Endothelial cell of umbilical vein (primary cell): ENCODE measurements around the gene SP6. TPM values are rescaled to one million over a fixed set of nuclear protein-coding genes. Genes with fewer than 3 reads are reported as not detected.

Experiments used
- BruUV-seq: library from RNA; stranded (reverse); fragments of 400-500 nt; replicated peaks from 2 replicates; lab custom pipeline; 2021; lab: Mats Ljungman, UMichigan
- CTCF ChIA-PET: fragments of 300-600, 350-600 bp; sonication (Branson Sonifier 250); formaldehyde crosslinking; loops from one replicate; lab custom pipeline; 2021; ENCODE audit warnings: antibody characterized with exemption, inconsistent platforms; lab: Charles Lee
- POLR2A ChIA-PET: fragments of 300-600, 350-600 bp; sonication (Branson Sonifier 250); formaldehyde crosslinking; loops from one replicate; lab custom pipeline; 2021; ENCODE audit warnings: antibody characterized with exemption, inconsistent platforms; lab: Charles Lee
- DNase-seq: peaks from one replicate; pipeline ENCODE4 v3.0.0-alpha.2; 2011; ENCODE audit warnings: low read depth, low spot score
- FAIRE-seq: peaks from 2 replicates; lab custom pipeline; 2011; peaks lifted over from hg19 to GRCh38; lab: Jason Lieb, UNC
- H2AFZ ChIP-seq: 2 replicates; pipeline ENCODE4 v1.6.0; 2012; ENCODE audit warnings: low read depth, low read length, control low read depth, inconsistent platforms
- H3K27ac ChIP-seq: 2 replicates; pipeline ENCODE4 v1.5.1; 2011; ENCODE audit warnings: low read depth, mild to moderate bottlenecking, control low read depth, low read length, moderate library complexity; ENCODE audit not compliant: insufficient read depth
- H3K27me3 ChIP-seq, 2 experiments: 2 replicates each; pipeline versions ENCODE4 v1.6.0 to v1.6.1; 2011; ENCODE audit warnings: low read length in 2 of 2, mixed read lengths in 1 of 2; ENCODE audit not compliant: control insufficient read depth in 2 of 2, insufficient read depth in 2 of 2
- H3K36me3 ChIP-seq, 2 experiments: 2 replicates in 1 of 2; 3 replicates in 1 of 2; pipeline ENCODE4 v1.5.1; 2011; ENCODE audit warnings: low read length in 2 of 2, mild to moderate bottlenecking in 1 of 2, moderate library complexity in 1 of 2; ENCODE audit not compliant: control insufficient read depth in 2 of 2, insufficient read depth in 2 of 2; ENCODE audit errors: extremely low read depth in 1 of 2
- H3K4me1 ChIP-seq: 3 replicates; pipeline ENCODE4 v1.5.1; 2011; ENCODE audit warnings: mild to moderate bottlenecking, low read length; ENCODE audit not compliant: control insufficient read depth, insufficient read depth; ENCODE audit errors: extremely low read depth
- H3K4me2 ChIP-seq: 2 replicates; pipeline ENCODE4 v1.6.1; 2011; ENCODE audit warnings: low read length, control low read depth, mixed read lengths; ENCODE audit not compliant: insufficient read depth
- H3K4me3 ChIP-seq, 3 experiments: fragments of 200-600 bp in 1 of 3; sonication (generic), shearing (Covaris generic) in 1 of 3; replicated peaks in 1 of 3; 2 replicates each; pipeline ENCODE4 v1.5.1; 2011 to 2016; ENCODE audit warnings: control low read depth in 3 of 3, low read length in 3 of 3, mild to moderate bottlenecking in 2 of 3, inconsistent platforms in 1 of 3, low read depth in 1 of 3, moderate library complexity in 1 of 3; ENCODE audit not compliant: insufficient read depth in 1 of 3
- H3K79me2 ChIP-seq: 2 replicates; pipeline ENCODE4 v1.6.0; 2012; ENCODE audit warnings: low read length, inconsistent platforms; ENCODE audit not compliant: control insufficient read depth, insufficient read depth
- H3K9ac ChIP-seq: replicated peaks from 2 replicates; pipeline ENCODE3; 2011; ENCODE audit warnings: low read length, control low read depth; ENCODE audit not compliant: insufficient read depth; ENCODE audit errors: extremely low read depth
- H3K9me1 ChIP-seq: replicated peaks from 3 replicates; pipeline ENCODE4 v1.6.0; 2011; ENCODE audit warnings: mild to moderate bottlenecking, low read length; ENCODE audit not compliant: control insufficient read depth, insufficient read depth; ENCODE audit errors: extremely low read depth
- H3K9me3 ChIP-seq: replicated peaks from 2 replicates; pipeline ENCODE4 v1.5.1; 2012; ENCODE audit warnings: low read length, inconsistent platforms; ENCODE audit not compliant: control insufficient read depth, insufficient read depth
- H4K20me1 ChIP-seq: replicated peaks from 2 replicates; pipeline ENCODE3; 2011; ENCODE audit warnings: mild to moderate bottlenecking, low read length; ENCODE audit not compliant: control insufficient read depth, insufficient read depth; ENCODE audit errors: extremely low read depth
- FOS ChIP-seq: IDR thresholded peaks from 2 replicates; pipeline ENCODE4 v1.6.1; 2011; ENCODE audit warnings: mild to moderate bottlenecking, low read length, moderate library complexity, borderline replicate concordance; ENCODE audit not compliant: insufficient read depth
- JUN ChIP-seq: IDR thresholded peaks from 2 replicates; pipeline ENCODE4 v1.6.1; 2011; ENCODE audit warnings: borderline replicate concordance, low read depth; ENCODE audit not compliant: insufficient read length, insufficient read depth
- dilution Hi-C: fragments of 300-500 bp; cut with MboI; formaldehyde crosslinking; loops from one replicate; pipeline ENCODE4 v1.15.0; 2019; ENCODE audit warnings: low sequenced_read_pairs; ENCODE audit not compliant: extremely low pct_ligation_motif_present
- intact Hi-C: fragments of 100-400 bp; cut with micrococcal nuclease; formaldehyde crosslinking; loops from one replicate; pipeline ENCODE4 v1.10.0; 2022
- polyA plus RNA-seq, 4 experiments: library from polyadenylated mRNA; depleted of rRNA in 3 of 4; stranded (reverse) in 3 of 4; unstranded in 1 of 4; fragments of >200 nt; gene quantifications; 2 replicates each; pipeline versions ENCODE4 v1.2.1 to v1.2.3, GENCODE V29; 2011 to 2012; ENCODE audit warnings: missing spikeins in 1 of 4
- total RNA-seq: library from RNA; stranded (reverse); gene quantifications from 2 replicates; pipeline ENCODE4 v1.2.3, GENCODE V29; 2021

The SP6 gene
- total and polyA plus RNA-seq, 2 donors (not counting 3 experiments of a cell fraction or from before 2014, with no cell fraction given): 0.11 to 1.3 TPM

- Histone ChIP-seq H3K4me1 (peaks cover 17% of the 10 kb centered on the region), H3K79me2 (peaks cover 9% of the 10 kb centered on the region), H4K20me1 (no peaks in the 10 kb centered on the region), H3K9ac (peak overlapping the region; percentile 48), H3K9me1 (no peaks in the 10 kb centered on the region), H3K9me3 (no peaks in the 10 kb centered on the region), H2AFZ (peak overlapping the region; percentile 5), H3K27ac (peak overlapping the region; percentile 48), H3K27me3 (no peaks in the 10 kb centered on the region), H3K4me2 (peak overlapping the region; percentile 60), H3K4me3 (peak overlapping the region; percentile 40 to 72 (median 47)), H3K36me3 (peaks cover 3 to 29% of the 10 kb centered on the region in 2 experiments)
- BruUV-seq: TSS peak; percentile 51
- FAIRE-seq (no peak), DNase-seq (no peak)
- TF ChIP-seq JUN: no peak
- ChIA-PET POLR2A (interaction anchor here (0.6 to 1.6 kb wide), 2 partner anchors 10 to 754 kb away, joined by 5 to 8 read pairs; partner anchors contain the start of genes LRRC46 and MRPL10), CTCF (interaction anchor here (0.6 to 2.1 kb wide), 5 partner anchors 10 to 69 kb away, joined by 3 to 22 read pairs (median 4); partner anchors contain the start of genes LRRC46, MRPL10 and SP6)
- intact Hi-C loops (loop anchor here (1.0 kb wide), 2 partner anchors 10 to 45 kb away; partner anchors contain the start of genes LRRC46 and MRPL10), dilution Hi-C loops (no loop called here)
Observed at GRCh38 chr17:47821031-47821423, 29.9 kb downstream of the SP6 start.

- Histone ChIP-seq H3K27ac (no peak overlapping the region), H3K4me1 (peaks cover 17% of the 10 kb centered on the region), H4K20me1 (no peaks in the 10 kb centered on the region), H3K4me2 (peak overlapping the region; percentile 60), H3K79me2 (peaks cover 9% of the 10 kb centered on the region), H3K9ac (no peak overlapping the region), H3K4me3 (no peak overlapping the region), H3K9me3 (no peaks in the 10 kb centered on the region), H2AFZ (no peak overlapping the region), H3K36me3 (peaks cover 3 to 37% of the 10 kb centered on the region in 2 experiments), H3K27me3 (no peaks in the 10 kb centered on the region), H3K9me1 (no peaks in the 10 kb centered on the region)
- no peak for TF ChIP-seq FOS
- dilution Hi-C loops (no loop called here), intact Hi-C loops (no loop called here)
- BruUV-seq: no TSS peak
- ChIA-PET POLR2A (no interaction called here), CTCF (no interaction called here)
- DNase-seq: no peak
- FAIRE-seq: no peak
Observed at GRCh38 chr17:47820033-47820789, 30.8 kb downstream of the SP6 start.
